B cell (primary cell): ENCODE data around the gene LRRC74A.

ENCODE experiments used
- EZH2 ChIP-seq: IDR thresholded peaks from 2 replicates; pipeline ENCODE4 v1.6.1; 2012; ENCODE audit warnings: borderline replicate concordance, low read depth, mild to moderate bottlenecking, moderate library complexity, low read length; ENCODE audit not compliant: insufficient read depth, poor library complexity, severe bottlenecking
- TF ChIP-seq, protein P1 (sequence below): fragments of 200-600 bp; IDR thresholded peaks from one replicate; pipeline ENCODE4 v1.8.0; 2022; ENCODE audit warnings: antibody characterized with exemption, mild to moderate bottlenecking

GRCh38 chr14:76844223-76844622 lies 18.0 kb downstream of the LRRC74A start:
- TF ChIP-seq, protein P1, sequence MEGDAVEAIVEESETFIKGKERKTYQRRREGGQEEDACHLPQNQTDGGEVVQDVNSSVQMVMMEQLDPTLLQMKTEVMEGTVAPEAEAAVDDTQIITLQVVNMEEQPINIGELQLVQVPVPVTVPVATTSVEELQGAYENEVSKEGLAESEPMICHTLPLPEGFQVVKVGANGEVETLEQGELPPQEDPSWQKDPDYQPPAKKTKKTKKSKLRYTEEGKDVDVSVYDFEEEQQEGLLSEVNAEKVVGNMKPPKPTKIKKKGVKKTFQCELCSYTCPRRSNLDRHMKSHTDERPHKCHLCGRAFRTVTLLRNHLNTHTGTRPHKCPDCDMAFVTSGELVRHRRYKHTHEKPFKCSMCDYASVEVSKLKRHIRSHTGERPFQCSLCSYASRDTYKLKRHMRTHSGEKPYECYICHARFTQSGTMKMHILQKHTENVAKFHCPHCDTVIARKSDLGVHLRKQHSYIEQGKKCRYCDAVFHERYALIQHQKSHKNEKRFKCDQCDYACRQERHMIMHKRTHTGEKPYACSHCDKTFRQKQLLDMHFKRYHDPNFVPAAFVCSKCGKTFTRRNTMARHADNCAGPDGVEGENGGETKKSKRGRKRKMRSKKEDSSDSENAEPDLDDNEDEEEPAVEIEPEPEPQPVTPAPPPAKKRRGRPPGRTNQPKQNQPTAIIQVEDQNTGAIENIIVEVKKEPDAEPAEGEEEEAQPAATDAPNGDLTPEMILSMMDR: no peak
- TF ChIP-seq EZH2: no peak
